Upper lobe of left lung (tissue), 4 donors: ENCODE data around the gene DOHH.

ENCODE experiments used
- CTCF ChIP-seq, 6 experiments: fragments of 450-650 bp in 4 of 6; fragments of 200-600 bp in 2 of 6; sonication (generic) in 2 of 6; IDR thresholded peaks; one replicate each; pipeline ENCODE4 v1.5.1; 2016 to 2019; ENCODE audit warnings: antibody characterized with exemption in 6 of 6
- POLR2A ChIP-seq, 4 donors: fragments of 450-650 bp; IDR thresholded peaks; one replicate each; pipeline ENCODE4 v1.5.1; 2016 to 2017; ENCODE audit warnings: antibody characterized with exemption in 4 of 4, mild to moderate bottlenecking in 2 of 4
- POLR2AphosphoS5 ChIP-seq, 2 donors: sonication (generic); formaldehyde crosslinking; IDR thresholded peaks; one replicate each; pipeline ENCODE4 v1.5.1; 2017; ENCODE audit warnings: antibody characterized with exemption in 2 of 2

GRCh38 chr19:3543150-3544057, 42.9 kb upstream of the DOHH start:
- TF ChIP-seq CTCF (IDR thresholded peaks at IDR 0.05) (no peak), POLR2AphosphoS5 (IDR thresholded peaks at IDR 0.05) (no peak), POLR2A (IDR thresholded peaks at IDR 0.05) (no peak)
